ENCODE data around the gene CLSTN1. TPM values are rescaled to one million over a fixed set of nuclear protein-coding genes. Genes with fewer than 3 reads are reported as not detected.
"Not testable (repeated sequence)": the region's sequence is repeated elsewhere in the genome, so short reads cannot be mapped to it uniquely, and the experiment has no call there.

Gene CLSTN1
- total RNA-seq, 2 donors from 2014 or later, result 31.7 to 34.1 TPM

DNA sequence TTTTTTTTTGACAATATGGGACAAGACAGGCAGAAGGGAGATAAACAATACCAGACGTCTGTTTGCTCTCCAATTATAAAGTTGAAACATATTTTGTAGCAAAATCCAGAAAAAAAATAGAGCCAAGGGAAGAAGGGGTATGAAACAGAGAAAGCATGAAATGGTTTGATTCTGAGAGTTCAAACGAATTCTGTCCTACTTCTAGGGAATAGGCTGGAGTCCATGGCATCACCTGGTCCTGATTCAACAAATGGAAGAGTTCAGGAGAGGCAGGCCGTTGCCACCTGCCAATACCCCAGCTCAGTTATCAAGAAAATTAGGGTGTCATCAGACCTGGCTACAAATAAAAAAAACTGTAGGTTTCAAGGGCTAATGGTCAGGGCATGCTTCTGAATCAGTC lies 71.8 kb downstream of the CLSTN1 start:
- Mint-ChIP-seq H3K4me1 (ENCODE audit: low read depth) (no peaks in the 10 kb centered on the region), H3K4me3 (no peak overlapping the region), H3K9me3 (no peaks in the 10 kb centered on the region), H3K36me3 (ENCODE audit: insufficient read depth in 2 of 2) (peaks cover 0 to 6% of the 10 kb centered on the region in 2 donors), H3K27me3 (ENCODE audit: low read depth) (no peaks in the 10 kb centered on the region), H3K27ac (no peak overlapping the region)
- no peak for DNase-seq
- ATAC-seq (replicated peaks in 1 of 2), result no peak

DNA sequence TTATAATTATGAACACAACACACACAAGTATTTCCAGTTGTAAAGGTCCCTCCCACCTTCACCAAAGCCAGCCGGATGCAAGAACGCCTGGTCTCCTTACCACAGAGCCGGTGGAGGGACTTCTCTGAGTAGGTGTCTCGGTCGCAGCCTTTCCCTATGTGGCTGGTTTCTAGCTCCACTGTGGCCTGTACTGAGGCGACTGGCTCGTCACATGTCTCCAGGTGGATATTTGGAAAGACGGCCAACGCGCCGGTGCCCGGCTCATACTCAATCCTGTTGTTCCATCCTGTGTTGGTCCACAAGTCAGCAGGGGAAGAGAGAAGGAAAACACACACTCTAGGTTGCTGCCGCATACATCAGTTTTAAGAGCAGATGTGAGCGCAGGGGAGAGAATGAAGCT lies 74.4 kb downstream of the CLSTN1 start:
- Mint-ChIP-seq H3K27me3 (ENCODE audit: low read depth) (no peaks in the 10 kb centered on the region), H3K36me3 (ENCODE audit: insufficient read depth in 2 of 2) (peaks cover 0 to 6% of the 10 kb centered on the region in 2 donors), H3K4me3 (no peak overlapping the region), H3K27ac (no peak overlapping the region), H3K9me3 (no peaks in the 10 kb centered on the region), H3K4me1 (ENCODE audit: low read depth) (no peaks in the 10 kb centered on the region)
- DNase-seq (no peak), ATAC-seq (replicated peaks in 1 of 2) (no peak)

DNA sequence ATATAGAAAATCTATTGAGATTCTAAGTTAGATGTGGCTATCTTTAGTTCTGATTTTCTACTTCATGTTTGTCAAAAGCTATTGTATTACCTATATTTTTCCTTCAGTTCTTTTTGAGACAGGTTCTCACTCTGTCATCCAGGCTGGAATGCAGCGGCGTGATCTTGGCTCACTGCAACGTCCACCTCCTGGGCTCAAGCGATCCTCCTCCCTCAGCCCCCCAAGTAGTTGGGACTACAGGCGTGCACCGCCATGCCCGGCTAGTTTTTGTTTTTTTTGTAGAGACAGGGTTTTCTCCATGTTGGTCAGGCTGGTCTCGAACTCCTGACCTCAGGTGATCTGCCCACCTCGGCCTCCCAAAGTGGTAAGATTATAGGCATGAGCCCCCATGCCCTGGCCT lies 75.4 kb downstream of the CLSTN1 start:
- H3K27me3 Mint-ChIP-seq (ENCODE audit: low read depth); H3K36me3 Mint-ChIP-seq (ENCODE audit: insufficient read depth in 2 of 2); H3K4me1 Mint-ChIP-seq (ENCODE audit: low read depth); ATAC-seq (replicated peaks in 1 of 2); H3K9me3 Mint-ChIP-seq; DNase-seq; H3K4me3 Mint-ChIP-seq; H3K27ac Mint-ChIP-seq: not testable (repeated sequence)

DNA sequence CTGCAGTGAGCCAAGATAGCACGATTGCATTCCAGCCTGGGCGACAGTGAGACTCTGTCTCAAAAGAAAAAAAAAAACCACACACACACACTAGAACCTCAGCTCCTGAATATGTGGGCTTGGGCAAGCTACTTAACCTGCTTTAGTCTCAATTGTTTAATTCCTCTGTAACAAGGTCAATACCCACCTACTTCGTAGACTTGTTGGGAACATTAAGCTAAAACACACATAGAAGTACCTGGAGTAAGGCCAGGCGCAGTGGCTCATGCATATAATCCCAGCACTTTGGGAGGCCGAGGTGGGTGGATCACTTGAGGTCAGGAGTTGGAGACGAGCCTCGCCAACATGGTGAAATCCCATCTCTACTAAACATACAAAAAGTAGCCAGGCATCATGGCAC lies 77.1 kb downstream of the CLSTN1 start:
- Mint-ChIP-seq H3K4me1 (ENCODE audit: low read depth) (no peaks in the 10 kb centered on the region), H3K36me3 (ENCODE audit: insufficient read depth in 2 of 2) (peaks cover 0 to 7% of the 10 kb centered on the region in 2 donors), H3K27me3 (ENCODE audit: low read depth) (no peaks in the 10 kb centered on the region)

DNA sequence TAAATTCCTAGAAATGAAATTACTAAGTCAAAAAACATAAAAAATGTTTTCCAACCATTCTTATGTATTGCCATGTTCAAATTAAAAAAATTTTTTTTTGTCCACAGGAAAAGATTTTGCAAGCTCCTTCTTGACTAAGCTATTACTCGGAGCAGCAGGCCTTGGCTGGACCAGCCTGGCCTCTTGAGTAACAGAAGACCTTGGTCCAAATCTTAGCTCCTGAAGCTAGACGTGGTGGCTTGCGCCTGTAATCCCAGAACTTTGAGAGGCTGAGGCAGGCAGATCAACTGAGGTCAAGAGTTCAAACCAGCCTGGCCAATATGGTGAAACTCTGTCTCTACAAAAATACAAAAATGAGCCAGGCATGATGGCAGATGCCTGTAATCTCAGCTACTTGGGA lies 77.6 kb downstream of the CLSTN1 start:
- ATAC-seq (replicated peaks in 1 of 2) (no peak), DNase-seq (no peak)
- H3K4me1 Mint-ChIP-seq (ENCODE audit: low read depth), result no peaks in the 10 kb centered on the region
- H3K9me3 Mint-ChIP-seq, result no peaks in the 10 kb centered on the region
- H3K4me3 Mint-ChIP-seq, result no peak overlapping the region
- no peak overlapping the region for H3K27ac Mint-ChIP-seq
- no peaks in the 10 kb centered on the region for H3K27me3 Mint-ChIP-seq (ENCODE audit: low read depth)
- peaks cover 0 to 7% of the 10 kb centered on the region in 2 donors for H3K36me3 Mint-ChIP-seq (ENCODE audit: insufficient read depth in 2 of 2)

More for the DNA sequence above, 77.1 kb downstream of the CLSTN1 start:
- Mint-ChIP-seq H3K4me3 (no peak overlapping the region), H3K27ac (no peak overlapping the region), H3K9me3 (no peaks in the 10 kb centered on the region)
- DNase-seq, result no peak
- no peak for ATAC-seq (replicated peaks in 1 of 2)

DNA sequence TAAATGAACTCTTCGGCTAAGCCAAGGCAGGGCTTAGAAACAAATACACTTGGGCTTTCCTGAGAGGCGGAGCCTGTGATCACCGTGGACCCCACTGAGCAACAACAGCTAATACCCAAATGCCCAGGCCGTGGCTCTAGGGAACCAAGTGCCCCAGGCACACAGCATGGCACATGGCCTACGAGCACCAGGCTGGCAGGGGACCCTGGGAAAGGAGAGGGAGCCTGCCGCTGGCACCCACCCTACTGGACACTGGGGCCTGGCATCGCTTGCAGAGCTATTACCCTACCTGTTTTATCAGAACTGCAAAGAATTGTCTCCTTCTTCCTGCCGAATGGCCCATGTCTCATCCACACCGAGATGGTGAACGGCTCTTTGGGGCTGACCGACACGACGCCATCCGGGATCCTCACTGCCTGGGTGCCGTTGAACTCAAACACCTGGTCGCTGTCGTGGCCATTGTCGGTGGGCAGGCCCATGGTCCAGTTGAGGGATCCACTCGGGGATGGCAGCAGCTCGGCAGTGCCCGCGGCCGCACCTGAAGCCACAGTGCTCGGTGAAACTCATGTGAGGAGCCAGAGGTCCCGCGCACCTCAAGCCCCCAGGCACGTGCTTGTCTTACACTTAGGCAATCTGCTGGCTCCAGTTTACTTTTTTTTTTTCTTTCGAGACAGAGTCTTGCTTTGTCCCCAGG lies 79.5 kb downstream of the CLSTN1 start:
- Mint-ChIP-seq H3K27ac (no peak overlapping the region), H3K4me1 (ENCODE audit: low read depth) (no peaks in the 10 kb centered on the region), H3K36me3 (ENCODE audit: insufficient read depth in 2 of 2) (peaks cover 0 to 6% of the 10 kb centered on the region in 2 donors), H3K9me3 (no peaks in the 10 kb centered on the region), H3K27me3 (ENCODE audit: low read depth) (no peaks in the 10 kb centered on the region), H3K4me3 (no peak overlapping the region)
- ATAC-seq (replicated peaks in 1 of 2), result no peak
- no peak for DNase-seq

DNA sequence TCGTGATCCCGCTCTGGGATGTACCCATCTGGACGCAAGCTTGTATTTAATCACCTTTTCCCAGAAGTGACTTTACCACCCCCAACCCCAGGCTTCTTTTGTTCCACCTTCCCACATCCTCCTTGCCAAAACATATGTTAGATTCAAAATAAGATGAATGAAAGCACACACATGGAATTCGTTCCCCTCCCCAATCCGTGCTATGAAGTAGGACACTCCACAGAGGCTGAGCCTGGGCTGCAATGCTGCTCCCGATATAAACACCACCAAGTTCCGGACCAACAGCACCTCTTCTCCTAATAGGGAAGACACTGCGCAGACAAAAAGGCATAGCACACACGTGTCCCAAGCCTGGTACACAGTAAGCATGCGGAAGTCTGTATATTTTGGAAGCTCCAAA lies 86.1 kb downstream of the CLSTN1 start:
- Mint-ChIP-seq H3K4me3 (no peak overlapping the region), H3K36me3 (ENCODE audit: insufficient read depth in 2 of 2) (peaks cover 0 to 15% of the 10 kb centered on the region in 2 donors), H3K4me1 (ENCODE audit: low read depth) (peaks cover 13% of the 10 kb centered on the region), H3K9me3 (no peaks in the 10 kb centered on the region), H3K27me3 (ENCODE audit: low read depth) (no peaks in the 10 kb centered on the region), H3K27ac (no peak overlapping the region)
- DNase-seq (no peak), ATAC-seq (replicated peaks in 1 of 2) (peak; percentile 5 to 14)

DNA sequence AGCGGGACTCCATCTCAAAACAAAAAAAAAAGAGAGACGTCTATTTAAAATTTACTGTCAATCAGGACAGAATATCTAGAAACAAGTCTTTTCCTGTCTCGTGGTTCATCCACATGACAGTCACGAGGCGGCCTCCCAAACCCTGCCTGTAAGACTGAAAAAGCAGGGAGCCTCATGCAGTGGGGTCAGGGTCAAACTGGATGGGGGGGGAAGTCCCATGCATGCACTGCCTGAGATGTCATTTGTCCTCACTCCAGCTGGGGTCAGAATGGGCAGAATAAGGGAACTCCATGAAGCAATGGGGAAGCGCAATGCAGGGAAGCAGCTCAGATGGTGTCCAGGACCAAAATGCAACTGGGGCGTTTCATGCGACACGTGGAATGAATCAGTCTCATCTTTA lies 86.7 kb downstream of the CLSTN1 start:
- peak overlapping the region; percentile 10 for H3K27ac Mint-ChIP-seq
- peaks cover 17% of the 10 kb centered on the region for H3K4me1 Mint-ChIP-seq (ENCODE audit: low read depth)
- H3K36me3 Mint-ChIP-seq (ENCODE audit: insufficient read depth in 2 of 2), result peaks cover 0 to 18% of the 10 kb centered on the region in 2 donors
- H3K9me3 Mint-ChIP-seq, result no peaks in the 10 kb centered on the region
- DNase-seq, result no peak
- ATAC-seq (replicated peaks in 1 of 2), result no peak
- H3K27me3 Mint-ChIP-seq (ENCODE audit: low read depth), result no peaks in the 10 kb centered on the region
- no peak overlapping the region for H3K4me3 Mint-ChIP-seq

DNA sequence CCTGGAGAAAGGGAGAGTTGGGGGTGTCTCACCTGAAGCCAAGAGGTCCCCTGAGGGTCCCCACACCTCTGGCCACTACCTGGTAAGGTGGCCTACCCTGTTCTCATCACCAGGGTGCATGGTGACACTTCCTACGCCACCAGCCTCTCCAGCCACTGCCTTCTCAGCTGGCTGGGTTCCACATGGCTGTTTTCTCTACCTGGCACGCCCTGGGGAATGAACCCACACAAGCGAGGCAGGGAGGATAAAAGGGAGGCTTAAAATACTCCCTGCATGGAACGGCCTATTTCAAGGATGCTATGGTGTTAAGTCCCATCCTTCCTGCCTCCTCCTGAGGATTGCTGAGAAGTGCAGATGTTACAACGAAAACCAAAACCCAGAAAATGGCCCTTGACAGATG lies 87.5 kb downstream of the CLSTN1 start:
- peaks cover 25% of the 10 kb centered on the region for H3K4me1 Mint-ChIP-seq (ENCODE audit: low read depth)
- H3K4me3 Mint-ChIP-seq, result no peak overlapping the region
- no peak overlapping the region for H3K27ac Mint-ChIP-seq
- peaks cover 2 to 25% of the 10 kb centered on the region in 2 donors for H3K36me3 Mint-ChIP-seq (ENCODE audit: insufficient read depth in 2 of 2)
- H3K9me3 Mint-ChIP-seq, result no peaks in the 10 kb centered on the region
- DNase-seq, result no peak
- H3K27me3 Mint-ChIP-seq (ENCODE audit: low read depth), result no peaks in the 10 kb centered on the region
- no peak for ATAC-seq (replicated peaks in 1 of 2)

DNA sequence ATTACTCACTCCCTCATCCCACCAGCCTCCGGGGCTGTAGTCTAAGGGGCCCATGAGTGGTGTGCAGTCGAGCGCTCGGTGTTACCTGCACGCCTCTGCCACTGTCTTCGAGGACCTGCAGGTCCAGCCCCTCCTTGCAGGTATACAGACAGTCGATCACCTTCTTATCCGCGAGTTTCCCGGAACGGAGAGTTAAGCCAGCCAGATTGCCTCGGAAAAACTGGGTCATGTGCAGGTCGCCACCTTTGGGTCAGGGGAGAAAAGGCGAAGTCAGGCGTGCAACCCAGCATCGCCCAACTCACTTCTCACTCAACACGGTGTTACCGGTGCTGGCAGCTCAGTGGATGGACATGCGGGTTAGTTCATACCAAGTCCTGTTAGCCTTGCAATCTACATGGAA lies 88.0 kb downstream of the CLSTN1 start:
- no peak for ATAC-seq (replicated peaks in 1 of 2)
- peaks cover 30% of the 10 kb centered on the region for H3K4me1 Mint-ChIP-seq (ENCODE audit: low read depth)
- H3K9me3 Mint-ChIP-seq, result no peaks in the 10 kb centered on the region
- H3K4me3 Mint-ChIP-seq, result no peak overlapping the region
- peaks cover 4 to 27% of the 10 kb centered on the region in 2 donors for H3K36me3 Mint-ChIP-seq (ENCODE audit: insufficient read depth in 2 of 2)
- no peak for DNase-seq
- H3K27me3 Mint-ChIP-seq (ENCODE audit: low read depth), result no peaks in the 10 kb centered on the region
- no peak overlapping the region for H3K27ac Mint-ChIP-seq

DNA sequence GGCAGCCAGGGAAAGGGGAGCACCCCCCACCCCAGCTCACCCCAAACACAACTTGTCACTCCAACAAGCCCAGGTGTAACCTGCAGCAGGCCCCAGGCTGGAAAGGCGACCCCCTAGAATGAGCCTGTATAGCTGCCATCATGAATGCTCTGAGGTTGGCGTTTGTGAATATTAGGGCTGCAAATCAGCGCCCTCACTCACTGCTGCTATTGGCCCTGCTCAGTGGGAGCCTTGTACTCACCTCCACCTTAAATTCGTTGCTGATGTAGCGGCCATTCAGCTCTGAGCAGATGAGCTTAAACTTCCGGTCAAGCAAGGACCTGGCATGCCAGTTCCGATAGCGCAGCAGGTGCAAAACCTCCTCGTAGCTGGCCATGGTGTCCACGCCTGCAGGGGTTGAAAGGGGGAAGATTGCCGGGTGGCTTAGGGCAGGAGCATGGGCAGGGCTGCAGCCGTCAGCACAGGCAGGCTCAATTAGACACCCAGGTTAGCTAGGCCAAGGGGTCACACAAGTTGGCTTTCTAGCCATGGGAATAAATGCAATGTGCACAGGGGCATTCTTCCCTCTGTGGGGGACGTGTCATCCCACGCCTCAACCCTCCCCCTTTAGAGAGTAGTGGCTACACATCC lies 90.5 kb downstream of the CLSTN1 start:
- peaks cover 49% of the 10 kb centered on the region for H3K4me1 Mint-ChIP-seq (ENCODE audit: low read depth)
- H3K27me3 Mint-ChIP-seq (ENCODE audit: low read depth), result no peaks in the 10 kb centered on the region
- H3K27ac Mint-ChIP-seq, result peak overlapping the region; percentile 81
- H3K4me3 Mint-ChIP-seq, result no peak overlapping the region
- no peaks in the 10 kb centered on the region for H3K9me3 Mint-ChIP-seq
- ATAC-seq (replicated peaks in 1 of 2) (no peak), DNase-seq (no peak)
- H3K36me3 Mint-ChIP-seq (ENCODE audit: insufficient read depth in 2 of 2), result peaks cover 12 to 43% of the 10 kb centered on the region in 2 donors

DNA sequence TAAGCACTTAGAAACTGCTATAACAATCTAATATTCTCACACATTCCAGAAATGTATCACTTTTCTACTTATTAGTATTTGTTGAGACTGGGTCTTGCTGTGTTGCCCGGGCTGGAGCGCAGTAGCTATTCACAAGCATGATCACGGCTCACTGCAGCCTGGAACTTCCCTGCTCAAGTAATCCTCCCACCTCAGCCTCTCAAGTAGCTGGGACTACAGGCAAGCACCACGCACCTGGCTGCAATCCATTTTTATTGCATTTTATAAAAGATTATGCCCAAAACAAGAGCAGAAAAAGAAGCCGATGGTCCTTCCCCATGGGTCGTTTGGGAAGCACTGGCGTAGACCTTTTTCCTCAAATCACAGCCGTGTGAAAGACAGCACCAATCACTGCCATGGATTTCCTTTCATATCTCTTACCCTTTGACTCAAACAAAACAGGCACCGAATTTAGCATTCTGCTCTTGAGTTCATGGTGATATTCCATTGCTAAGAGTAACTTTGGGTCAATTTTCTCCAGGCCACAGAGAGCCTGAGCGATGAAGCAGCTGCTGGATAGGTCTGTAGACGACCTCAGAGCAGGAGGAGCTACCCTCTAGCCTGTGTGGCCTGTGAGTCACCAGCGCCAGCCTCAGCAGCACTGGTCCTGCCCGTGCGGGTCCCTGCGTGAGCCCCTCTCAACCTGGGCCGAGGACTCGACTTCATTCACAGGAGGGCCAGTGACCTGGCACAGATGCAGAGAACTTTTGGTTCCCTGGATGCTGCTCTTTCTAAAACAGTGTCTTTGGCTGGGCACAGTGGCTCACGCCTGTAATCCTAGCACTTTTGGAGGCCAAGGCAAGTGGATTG lies 91.4 kb downstream of the CLSTN1 start:
- Mint-ChIP-seq H3K4me1 (ENCODE audit: low read depth) (peaks cover 58% of the 10 kb centered on the region), H3K27ac (peak overlapping the region; percentile 49), H3K36me3 (ENCODE audit: insufficient read depth in 2 of 2) (peaks cover 12 to 51% of the 10 kb centered on the region in 2 donors), H3K27me3 (ENCODE audit: low read depth) (no peaks in the 10 kb centered on the region), H3K9me3 (no peaks in the 10 kb centered on the region), H3K4me3 (no peak overlapping the region)
- ATAC-seq (replicated peaks in 1 of 2), result no peak
- no peak for DNase-seq

DNA sequence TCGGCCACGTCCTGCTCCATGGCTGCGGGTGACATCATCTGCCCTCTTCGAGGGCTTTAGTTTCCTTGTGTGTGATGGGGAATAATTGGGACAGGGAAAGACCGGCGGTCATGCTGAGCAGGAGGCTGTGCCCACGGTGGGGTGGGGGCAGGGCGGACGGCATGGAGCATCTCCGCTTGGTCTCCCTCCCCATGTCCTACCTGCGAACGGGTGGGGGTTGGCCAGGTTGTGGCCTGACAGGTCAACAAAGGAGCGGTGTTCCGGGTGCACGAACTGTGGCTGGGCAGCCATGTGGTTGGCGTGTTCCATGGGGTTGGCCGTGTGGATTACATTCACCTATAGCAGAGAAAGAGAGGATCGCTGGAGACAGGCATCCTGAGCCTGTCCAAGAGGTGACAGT lies 92.2 kb downstream of the CLSTN1 start:
- Mint-ChIP-seq H3K36me3 (ENCODE audit: insufficient read depth in 2 of 2) (peaks cover 14 to 56% of the 10 kb centered on the region in 2 donors), H3K9me3 (no peaks in the 10 kb centered on the region), H3K27me3 (ENCODE audit: low read depth) (no peaks in the 10 kb centered on the region), H3K4me1 (ENCODE audit: low read depth) (peaks cover 66% of the 10 kb centered on the region), H3K4me3 (no peak overlapping the region), H3K27ac (peak overlapping the region; percentile 12)
- ATAC-seq (replicated peaks in 1 of 2) (no peak), DNase-seq (no peak)

Measured in activated T-cell treated with anti-CD3 and anti-CD28 coated beads, Interleukin-2, amount 50 U/mL, for 72 hours (primary cell).